NOMO-1 treated with dmso at 0.1 percent for 144 hours (cell line): ENCODE measurements around the gene NRCAM.
"Not testable (repeated sequence)": the region's sequence is repeated elsewhere in the genome, so short reads cannot be mapped to it uniquely, and the experiment has no call there.

Source experiments
- DNase-seq: peaks from one replicate; lab custom pipeline; 2025; ENCODE audit not compliant: unreplicated experiment; lab: John Stamatoyannopoulos, UW

Gene NRCAM

GRCh38 chr7:108403597-108404217 lies 52.5 kb downstream of the NRCAM start:
- DNase-seq: no peak

- no peak for DNase-seq
Measured at GRCh38 chr7:108402865-108403264, 53.4 kb downstream of the NRCAM start.

GRCh38 chr7:108396080-108396479 lies 60.2 kb downstream of the NRCAM start:
- DNase-seq: no peak

- DNase-seq: no peak
Measured at GRCh38 chr7:108395426-108395825, 60.8 kb downstream of the NRCAM start.

- not testable (repeated sequence) for DNase-seq
Measured at GRCh38 chr7:108393097-108393496, 63.1 kb downstream of the NRCAM start.

- DNase-seq: not testable (repeated sequence)
Measured at GRCh38 chr7:108387686-108388085, 68.5 kb downstream of the NRCAM start.

- no peak for DNase-seq
Measured at GRCh38 chr7:108385834-108386422, 70.3 kb downstream of the NRCAM start.

- DNase-seq: no peak
Measured at GRCh38 chr7:108384716-108385483, 71.3 kb downstream of the NRCAM start.

GRCh38 chr7:108382932-108383331 lies 73.3 kb downstream of the NRCAM start:
- no peak for DNase-seq

GRCh38 chr7:108380517-108380916 lies 75.7 kb downstream of the NRCAM start:
- no peak for DNase-seq

- DNase-seq: no peak
Measured at GRCh38 chr7:108376206-108376605, 80.0 kb downstream of the NRCAM start.

GRCh38 chr7:108375668-108376067 lies 80.6 kb downstream of the NRCAM start:
- no peak for DNase-seq

- no peak for DNase-seq
Measured at GRCh38 chr7:108374899-108375298, 81.3 kb downstream of the NRCAM start.

- DNase-seq: no peak
Measured at GRCh38 chr7:108372618-108373017, 83.6 kb downstream of the NRCAM start.

- DNase-seq: no peak
Measured at GRCh38 chr7:108370616-108371015, 85.6 kb downstream of the NRCAM start.

- DNase-seq: no peak
Measured at GRCh38 chr7:108368466-108368865, 87.8 kb downstream of the NRCAM start.

GRCh38 chr7:108367946-108368345 lies 88.3 kb downstream of the NRCAM start:
- DNase-seq: no peak

GRCh38 chr7:108367314-108367713 lies 88.9 kb downstream of the NRCAM start:
- no peak for DNase-seq

GRCh38 chr7:108363659-108364058 lies 92.6 kb downstream of the NRCAM start:
- DNase-seq: no peak

- no peak for DNase-seq
Measured at GRCh38 chr7:108360058-108360800, 96.0 kb downstream of the NRCAM start.

- DNase-seq: no peak
Measured at GRCh38 chr7:108358553-108358952, 97.7 kb downstream of the NRCAM start.

- DNase-seq: no peak
Measured at GRCh38 chr7:108351729-108352131, 104.5 kb downstream of the NRCAM start.
